ENCODE measurements around the gene TENT5C. TPM values are rescaled to one million over a fixed set of nuclear protein-coding genes. Genes with fewer than 3 reads are reported as not detected.
A peak's percentile ranks its signal among the peaks of the same experiment; 100 is the strongest.

The TENT5C gene
- total and polyA plus RNA-seq, 9 of the 15 experiments (the other 6 are each of a cell fraction or from before 2014, with no cell fraction given): 1.8 to 7.7 (median 4.0) TPM

DNA sequence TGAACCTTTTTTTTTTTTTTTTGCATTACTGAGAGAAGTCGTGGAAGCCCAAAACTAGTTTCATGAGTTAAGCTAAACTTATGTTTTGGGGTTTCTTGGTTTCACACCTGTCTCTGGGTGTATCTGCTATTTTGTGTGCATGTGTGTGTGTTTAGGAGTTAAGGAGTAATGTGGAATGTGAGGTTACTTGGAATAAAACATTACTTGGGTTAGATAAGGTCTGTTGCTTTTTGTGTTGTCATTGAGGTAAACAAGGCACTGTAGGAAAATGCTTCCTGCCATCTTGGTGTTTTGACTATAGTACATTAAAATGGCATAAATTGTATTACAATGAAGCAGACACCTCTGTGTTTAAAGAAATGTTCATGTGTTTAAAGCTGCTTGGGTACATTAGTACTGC, 2.9 kb downstream of the TENT5C start (continued):
- TF ChIP-seq MTA2 (IDR thresholded peaks at IDR 0.05; ENCODE audit: low read depth): 0 out of 2 replicates have a peak, but pooled peaks have one; percentile 5
- no peak for TF ChIP-seq IFI16 (CRISPR knock-in tag; IDR thresholded peaks at IDR 0.05)
- TF ChIP-seq, protein P1, sequence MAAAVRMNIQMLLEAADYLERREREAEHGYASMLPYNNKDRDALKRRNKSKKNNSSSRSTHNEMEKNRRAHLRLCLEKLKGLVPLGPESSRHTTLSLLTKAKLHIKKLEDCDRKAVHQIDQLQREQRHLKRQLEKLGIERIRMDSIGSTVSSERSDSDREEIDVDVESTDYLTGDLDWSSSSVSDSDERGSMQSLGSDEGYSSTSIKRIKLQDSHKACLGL (CRISPR knock-in tag; IDR thresholded peaks at IDR 0.05; ENCODE audit: borderline replicate concordance, poor library complexity, severe bottlenecking): no peak
- peak; percentile 61 for TF ChIP-seq DPF2 (IDR thresholded peaks at IDR 0.05)
- TF ChIP-seq CXXC5 (CRISPR knock-in tag; IDR thresholded peaks at IDR 0.05): 0 out of 2 replicates have a peak, but pooled peaks have one; percentile 5
- TF ChIP-seq, protein P2, sequence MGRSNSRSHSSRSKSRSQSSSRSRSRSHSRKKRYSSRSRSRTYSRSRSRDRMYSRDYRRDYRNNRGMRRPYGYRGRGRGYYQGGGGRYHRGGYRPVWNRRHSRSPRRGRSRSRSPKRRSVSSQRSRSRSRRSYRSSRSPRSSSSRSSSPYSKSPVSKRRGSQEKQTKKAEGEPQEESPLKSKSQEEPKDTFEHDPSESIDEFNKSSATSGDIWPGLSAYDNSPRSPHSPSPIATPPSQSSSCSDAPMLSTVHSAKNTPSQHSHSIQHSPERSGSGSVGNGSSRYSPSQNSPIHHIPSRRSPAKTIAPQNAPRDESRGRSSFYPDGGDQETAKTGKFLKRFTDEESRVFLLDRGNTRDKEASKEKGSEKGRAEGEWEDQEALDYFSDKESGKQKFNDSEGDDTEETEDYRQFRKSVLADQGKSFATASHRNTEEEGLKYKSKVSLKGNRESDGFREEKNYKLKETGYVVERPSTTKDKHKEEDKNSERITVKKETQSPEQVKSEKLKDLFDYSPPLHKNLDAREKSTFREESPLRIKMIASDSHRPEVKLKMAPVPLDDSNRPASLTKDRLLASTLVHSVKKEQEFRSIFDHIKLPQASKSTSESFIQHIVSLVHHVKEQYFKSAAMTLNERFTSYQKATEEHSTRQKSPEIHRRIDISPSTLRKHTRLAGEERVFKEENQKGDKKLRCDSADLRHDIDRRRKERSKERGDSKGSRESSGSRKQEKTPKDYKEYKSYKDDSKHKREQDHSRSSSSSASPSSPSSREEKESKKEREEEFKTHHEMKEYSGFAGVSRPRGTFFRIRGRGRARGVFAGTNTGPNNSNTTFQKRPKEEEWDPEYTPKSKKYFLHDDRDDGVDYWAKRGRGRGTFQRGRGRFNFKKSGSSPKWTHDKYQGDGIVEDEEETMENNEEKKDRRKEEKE (IDR thresholded peaks at IDR 0.05; ENCODE audit: borderline replicate concordance in 1 of 2, control insufficient read depth in 1 of 2, low read depth in 2 of 2, low read length in 1 of 2): no peak
- 0 out of 2 replicates have a peak, but pooled peaks have one; percentile 46 for TF ChIP-seq NR2F6 (CRISPR knock-in tag; IDR thresholded peaks at IDR 0.05)
- no peak for TF ChIP-seq ZNF583 (CRISPR knock-in tag; IDR thresholded peaks at IDR 0.05)
- TF ChIP-seq CAMTA2 (CRISPR knock-in tag; conservative IDR thresholded peaks at IDR 0.05): no peak
- TF ChIP-seq SMAD4 (CRISPR knock-in tag; conservative IDR thresholded peaks at IDR 0.05): no peak
- no peak for TF ChIP-seq ZNF707 (CRISPR knock-in tag; conservative IDR thresholded peaks at IDR 0.05)
- TF ChIP-seq, protein P3, sequence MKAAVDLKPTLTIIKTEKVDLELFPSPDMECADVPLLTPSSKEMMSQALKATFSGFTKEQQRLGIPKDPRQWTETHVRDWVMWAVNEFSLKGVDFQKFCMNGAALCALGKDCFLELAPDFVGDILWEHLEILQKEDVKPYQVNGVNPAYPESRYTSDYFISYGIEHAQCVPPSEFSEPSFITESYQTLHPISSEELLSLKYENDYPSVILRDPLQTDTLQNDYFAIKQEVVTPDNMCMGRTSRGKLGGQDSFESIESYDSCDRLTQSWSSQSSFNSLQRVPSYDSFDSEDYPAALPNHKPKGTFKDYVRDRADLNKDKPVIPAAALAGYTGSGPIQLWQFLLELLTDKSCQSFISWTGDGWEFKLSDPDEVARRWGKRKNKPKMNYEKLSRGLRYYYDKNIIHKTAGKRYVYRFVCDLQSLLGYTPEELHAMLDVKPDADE (conservative IDR thresholded peaks at IDR 0.05; ENCODE audit: control insufficient read depth, low read depth, low read length): no peak
- TF ChIP-seq, protein P4, sequence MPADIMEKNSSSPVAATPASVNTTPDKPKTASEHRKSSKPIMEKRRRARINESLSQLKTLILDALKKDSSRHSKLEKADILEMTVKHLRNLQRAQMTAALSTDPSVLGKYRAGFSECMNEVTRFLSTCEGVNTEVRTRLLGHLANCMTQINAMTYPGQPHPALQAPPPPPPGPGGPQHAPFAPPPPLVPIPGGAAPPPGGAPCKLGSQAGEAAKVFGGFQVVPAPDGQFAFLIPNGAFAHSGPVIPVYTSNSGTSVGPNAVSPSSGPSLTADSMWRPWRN (IDR thresholded peaks at IDR 0.05; ENCODE audit: low read depth): no peak
- TF ChIP-seq KDM5B (IDR thresholded peaks at IDR 0.05; ENCODE audit: insufficient replicate concordance, low read depth, low read length): no peak
- no peak for TF ChIP-seq SRF (CRISPR knock-in tag; IDR thresholded peaks at IDR 0.05)
- no peak for TF ChIP-seq BRF1 (IDR thresholded peaks at IDR 0.05; ENCODE audit: borderline replicate concordance, extremely low read depth, insufficient read length)
- no peak for TF ChIP-seq IRF2 (CRISPR knock-in tag; IDR thresholded peaks at IDR 0.05)
- TF ChIP-seq PHF8 (IDR thresholded peaks at IDR 0.05; ENCODE audit: borderline replicate concordance, low read length): no peak
- no peak for TF ChIP-seq TAF15 (IDR thresholded peaks at IDR 0.05; ENCODE audit: low read depth, low read length)
- TF ChIP-seq ZC3H11A (IDR thresholded peaks at IDR 0.05; ENCODE audit: low read depth, low read length): no peak
- TF ChIP-seq TEAD4 (IDR thresholded peaks at IDR 0.05; ENCODE audit: low read length): no peak
- TF ChIP-seq TEAD4 (CRISPR knock-in tag; IDR thresholded peaks at IDR 0.05; ENCODE audit: borderline replicate concordance): no peak
- no peak for TF ChIP-seq NR1H2 (CRISPR knock-in tag; IDR thresholded peaks at IDR 0.05)

All from K562 (cell line).